Panc1 (cell line): ENCODE data around the gene SSTR5. TPM values are rescaled to one million over a fixed set of nuclear protein-coding genes. Genes with fewer than 3 reads are reported as not detected.

Experiments
- ATAC-seq: fragments of 200-7000 bp; cut with Tn5 transposase; 2 replicates; pipeline ENCODE4 v1.9.1; 2020; ENCODE audit warnings: mild to moderate bottlenecking, moderate library complexity
- BruUV-seq: library from RNA; stranded (reverse); fragments of 400-500 nt; replicated peaks from 2 replicates; lab custom pipeline; 2021; lab: Mats Ljungman, UMichigan
- CTCF ChIA-PET: fragments of 300-600 bp; sonication (Branson Sonifier 250); formaldehyde crosslinking; loops from one replicate; lab custom pipeline; 2022; ENCODE audit warnings: antibody characterized with exemption; lab: Charles Lee
- POLR2A ChIA-PET: fragments of 300-600 bp; sonication (Branson Sonifier 250); formaldehyde crosslinking; loops from one replicate; lab custom pipeline; 2022; ENCODE audit warnings: antibody characterized with exemption; lab: Charles Lee
- DNase-seq: peaks from one replicate; pipeline ENCODE4 v3.0.0-alpha.2; 2010; ENCODE audit warnings: low read depth, low spot score
- H3K27ac ChIP-seq: 2 replicates; pipeline ENCODE4 v1.5.1; 2011; ENCODE audit warnings: mild to moderate bottlenecking, low read length, inconsistent platforms
- H3K27me3 ChIP-seq: fragments of 200-500 bp; sonication (Bioruptor generic); 2 replicates; pipeline ENCODE4 v1.6.0; 2014; ENCODE audit warnings: low read length, inconsistent platforms; ENCODE audit not compliant: control insufficient read depth, insufficient read depth
- H3K36me3 ChIP-seq: fragments of 200-500 bp; sonication (Bioruptor generic); 2 replicates; pipeline ENCODE4 v1.5.1; 2014; ENCODE audit warnings: inconsistent platforms, mild to moderate bottlenecking, low read length, moderate library complexity; ENCODE audit not compliant: control insufficient read depth, insufficient read depth
- H3K4me1 ChIP-seq: 2 replicates; pipeline ENCODE4 v1.5.1; 2011; ENCODE audit warnings: inconsistent platforms, mild to moderate bottlenecking, low read length, moderate library complexity; ENCODE audit not compliant: control insufficient read depth, insufficient read depth
- H3K4me3 ChIP-seq, 2 experiments: 2 replicates each; pipeline ENCODE4 v1.5.1; 2011 to 2012; ENCODE audit warnings: low read depth in 2 of 2, low read length in 2 of 2, mild to moderate bottlenecking in 2 of 2, inconsistent platforms in 1 of 2, moderate library complexity in 1 of 2
- H3K9me3 ChIP-seq: fragments of 200-500 bp; sonication (Bioruptor generic); 2 replicates; pipeline ENCODE4 v1.5.1; 2014; ENCODE audit warnings: low read depth, mild to moderate bottlenecking, inconsistent platforms, low read length, moderate library complexity; ENCODE audit not compliant: control insufficient read depth, insufficient read depth
- POLR2AphosphoS5 ChIP-seq: IDR thresholded peaks from 2 replicates; pipeline ENCODE4 v1.6.1; 2012; ENCODE audit warnings: mild to moderate bottlenecking, low read depth, low read length, moderate library complexity
- REST ChIP-seq, 2 experiments: IDR thresholded peaks; 2 replicates each; pipeline ENCODE4 v1.6.1; 2011 to 2012; ENCODE audit warnings: low read depth in 2 of 2, control low read depth in 1 of 2, low read length in 1 of 2, mild to moderate bottlenecking in 1 of 2, moderate library complexity in 1 of 2; ENCODE audit not compliant: insufficient read depth in 1 of 2
- SIN3A ChIP-seq: IDR thresholded peaks from 2 replicates; pipeline ENCODE4 v1.6.1; 2012; ENCODE audit warnings: low read depth, mild to moderate bottlenecking, low read length, moderate library complexity, borderline replicate concordance; ENCODE audit not compliant: insufficient read depth
- TCF7L2 ChIP-seq: IDR thresholded peaks from 2 replicates; pipeline ENCODE4 v1.6.1; 2011; ENCODE audit warnings: mild to moderate bottlenecking, low read depth, low read length, inconsistent platforms
- in situ Hi-C: cut with HindIII; loops from 2 replicates; pipeline ENCODE4 v1.10.0; 2016; ENCODE audit warnings: low sequenced_read_pairs, low pct_unique_long_range_greater_than_20kb
- intact Hi-C: fragments of 100-400 bp; cut with micrococcal nuclease; formaldehyde crosslinking; loops from one replicate; pipeline ENCODE4 v1.10.0; 2022; ENCODE audit not compliant: unreplicated experiment
- total RNA-seq: library from RNA; stranded (reverse); gene quantifications from one replicate; pipeline ENCODE4 v1.2.1, GENCODE V29; 2021; ENCODE audit not compliant: unreplicated experiment
- TF ChIP-seq, protein P1 (sequence below): fragments of 450-650 bp; IDR thresholded peaks from 2 replicates; pipeline ENCODE4 v1.5.1; 2017; ENCODE audit warnings: mild to moderate bottlenecking

The SSTR5 gene
- total RNA-seq, 1 experiment from 2014 or later, result 2.8 TPM

DNA sequence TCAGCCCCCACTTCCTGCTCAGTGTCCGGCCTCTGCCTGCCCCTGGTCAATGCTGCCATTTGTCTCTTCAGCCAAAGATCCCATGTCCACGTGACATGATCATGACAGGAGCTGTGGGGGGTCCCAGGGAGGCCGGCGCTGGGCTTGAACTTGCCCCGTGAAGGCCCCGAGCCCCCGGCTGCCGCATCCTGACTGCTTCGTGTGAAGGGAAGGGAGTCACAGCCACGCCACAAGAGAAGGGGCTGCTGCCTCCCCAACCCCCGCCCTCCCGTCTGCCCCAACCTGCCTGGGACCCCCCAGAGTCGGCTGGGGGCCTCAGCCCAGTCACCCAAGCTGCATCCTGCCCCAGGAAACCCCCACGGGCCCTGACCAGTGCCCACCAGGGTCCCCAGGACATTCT is 14.3 kb upstream of the SSTR5 start:
- CTCF ChIA-PET, result interaction anchor here (0.7 kb wide), 1 partner anchor 580 kb away, joined by 8 read pairs; no protein-coding TSS in a partner anchor
- intact Hi-C loops (no loop called here), in situ Hi-C loops (no loop called here)
- Histone ChIP-seq H3K4me1 (no peaks in the 10 kb centered on the region), H3K9me3 (no peaks in the 10 kb centered on the region), H3K4me3 (no peak overlapping the region), H3K27ac (no peak overlapping the region), H3K36me3 (no peaks in the 10 kb centered on the region), H3K27me3 (no peaks in the 10 kb centered on the region)
- POLR2A ChIA-PET, result no interaction called here
- no TSS peak for BruUV-seq
- DNase-seq (no peak), ATAC-seq (no peak)
- TF ChIP-seq REST (IDR thresholded peaks at IDR 0.05; ENCODE audit: insufficient read depth in 1 of 2, low read depth in 2 of 2, low read length in 1 of 2) (no peak), POLR2AphosphoS5 (no peak), SIN3A (no peak), TCF7L2 (no peak)
- TF ChIP-seq, protein P1, sequence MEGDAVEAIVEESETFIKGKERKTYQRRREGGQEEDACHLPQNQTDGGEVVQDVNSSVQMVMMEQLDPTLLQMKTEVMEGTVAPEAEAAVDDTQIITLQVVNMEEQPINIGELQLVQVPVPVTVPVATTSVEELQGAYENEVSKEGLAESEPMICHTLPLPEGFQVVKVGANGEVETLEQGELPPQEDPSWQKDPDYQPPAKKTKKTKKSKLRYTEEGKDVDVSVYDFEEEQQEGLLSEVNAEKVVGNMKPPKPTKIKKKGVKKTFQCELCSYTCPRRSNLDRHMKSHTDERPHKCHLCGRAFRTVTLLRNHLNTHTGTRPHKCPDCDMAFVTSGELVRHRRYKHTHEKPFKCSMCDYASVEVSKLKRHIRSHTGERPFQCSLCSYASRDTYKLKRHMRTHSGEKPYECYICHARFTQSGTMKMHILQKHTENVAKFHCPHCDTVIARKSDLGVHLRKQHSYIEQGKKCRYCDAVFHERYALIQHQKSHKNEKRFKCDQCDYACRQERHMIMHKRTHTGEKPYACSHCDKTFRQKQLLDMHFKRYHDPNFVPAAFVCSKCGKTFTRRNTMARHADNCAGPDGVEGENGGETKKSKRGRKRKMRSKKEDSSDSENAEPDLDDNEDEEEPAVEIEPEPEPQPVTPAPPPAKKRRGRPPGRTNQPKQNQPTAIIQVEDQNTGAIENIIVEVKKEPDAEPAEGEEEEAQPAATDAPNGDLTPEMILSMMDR, result no peak

GRCh38 chr16:1059310-1059709 is 13.2 kb upstream of the SSTR5 start:
- no peak overlapping the region for H3K4me3 ChIP-seq
- POLR2A ChIA-PET, result no interaction called here
- no peak for DNase-seq
- CTCF ChIA-PET, result no interaction called here
- in situ Hi-C loops, result no loop called here
- no TSS peak for BruUV-seq
- H3K4me1 ChIP-seq, result no peaks in the 10 kb centered on the region
- no peaks in the 10 kb centered on the region for H3K9me3 ChIP-seq
- no peaks in the 10 kb centered on the region for H3K36me3 ChIP-seq
- TF ChIP-seq POLR2AphosphoS5 (no peak), REST (IDR thresholded peaks at IDR 0.05; ENCODE audit: insufficient read depth in 1 of 2, low read depth in 2 of 2, low read length in 1 of 2) (no peak), SIN3A (no peak), TCF7L2 (no peak)
- TF ChIP-seq, protein P1, result no peak
- intact Hi-C loops, result no loop called here
- H3K27me3 ChIP-seq, result no peaks in the 10 kb centered on the region
- no peak for ATAC-seq
- no peak overlapping the region for H3K27ac ChIP-seq
